ENCODE data around the gene TMC1.
"Not testable (repeated sequence)": the region's sequence is repeated elsewhere in the genome, so short reads cannot be mapped to it uniquely, and the experiment has no call there.

Gene TMC1

DNA sequence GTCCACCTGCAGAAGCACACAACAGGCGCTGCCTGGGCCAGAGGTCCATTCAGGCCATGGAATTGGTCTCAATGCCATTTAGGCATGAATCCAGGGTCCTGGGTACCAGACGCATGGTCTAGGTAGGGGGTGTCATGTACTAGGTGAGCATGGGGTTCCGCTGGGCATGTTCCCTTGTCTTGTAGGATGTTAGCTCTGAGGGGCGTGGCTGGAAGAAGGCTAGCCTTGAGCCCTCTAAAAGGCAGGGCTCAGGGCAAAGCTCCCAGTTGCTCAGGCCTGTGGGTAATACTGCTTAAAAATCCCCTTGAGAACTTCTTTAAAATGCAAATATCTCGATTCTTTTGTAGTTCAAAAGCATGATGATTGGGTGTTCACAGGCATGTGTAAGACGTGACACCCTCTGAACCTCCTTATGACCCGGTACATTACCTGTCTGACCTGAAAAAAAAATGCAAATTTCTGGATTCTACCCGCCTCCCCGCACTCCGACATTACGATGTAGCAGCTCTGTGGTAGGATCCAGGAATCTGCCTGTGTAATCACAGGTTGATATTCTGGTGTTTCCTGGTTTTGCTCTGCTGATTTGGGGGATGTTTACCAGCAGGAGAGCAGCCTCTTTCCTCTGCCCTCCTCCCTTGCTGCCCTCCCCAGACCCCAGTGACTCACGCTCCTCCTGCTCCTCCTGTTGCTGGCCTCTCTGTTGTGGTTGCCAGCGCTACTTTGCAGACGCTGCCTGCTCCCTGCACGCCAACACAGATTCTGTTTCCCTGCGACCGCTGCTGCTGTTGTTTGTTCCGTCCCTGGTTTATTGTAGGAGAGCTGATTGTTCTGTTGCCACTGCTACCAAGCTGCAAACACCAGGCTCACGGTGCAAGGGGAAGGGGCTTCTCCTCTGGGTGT is 5.7 kb downstream of the TMC1 start:
- no peak for DNase-seq

DNA sequence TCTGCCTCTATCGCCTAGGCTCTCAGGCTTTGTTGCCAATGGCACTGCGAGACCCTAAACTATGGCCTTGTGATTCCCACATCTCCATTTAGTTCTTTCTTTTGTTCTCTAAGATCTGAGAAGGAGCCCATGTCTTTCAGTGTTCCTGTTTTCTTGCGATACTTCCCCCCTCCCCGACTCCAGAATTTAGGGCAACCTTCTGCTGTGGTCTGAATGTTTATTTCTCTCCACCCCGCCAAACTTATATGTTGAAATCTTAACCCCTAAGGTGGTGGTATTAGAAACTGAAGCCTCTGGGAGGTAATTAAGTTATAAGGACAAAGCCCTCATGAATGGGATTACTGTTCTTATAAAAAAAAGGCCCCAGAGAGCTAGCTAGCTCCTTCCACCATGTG is 6.4 kb downstream of the TMC1 start:
- no peak for DNase-seq

- no peak for DNase-seq
Observed at GRCh38 chr9:72529531-72529930, 8.1 kb downstream of the TMC1 start.

DNA sequence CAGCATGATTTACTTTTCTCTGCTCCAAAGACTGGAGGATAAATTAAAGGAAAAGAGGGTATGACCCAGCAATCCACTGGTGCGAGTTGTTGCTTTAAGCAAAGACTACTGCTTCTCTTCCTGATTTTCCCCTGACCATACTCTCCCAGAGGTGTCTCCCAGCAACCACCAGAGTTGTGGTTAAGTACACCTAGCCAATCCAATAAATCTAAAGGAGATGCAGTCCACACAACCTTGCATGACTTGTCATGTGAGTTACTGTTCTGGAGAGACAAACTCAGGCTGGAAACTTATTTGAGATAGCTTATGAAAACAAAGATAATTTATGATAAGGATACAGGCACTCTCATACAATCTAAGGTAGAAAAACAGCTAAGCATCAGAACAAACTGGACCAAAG is 11.9 kb downstream of the TMC1 start:
- no peak for DNase-seq

DNA sequence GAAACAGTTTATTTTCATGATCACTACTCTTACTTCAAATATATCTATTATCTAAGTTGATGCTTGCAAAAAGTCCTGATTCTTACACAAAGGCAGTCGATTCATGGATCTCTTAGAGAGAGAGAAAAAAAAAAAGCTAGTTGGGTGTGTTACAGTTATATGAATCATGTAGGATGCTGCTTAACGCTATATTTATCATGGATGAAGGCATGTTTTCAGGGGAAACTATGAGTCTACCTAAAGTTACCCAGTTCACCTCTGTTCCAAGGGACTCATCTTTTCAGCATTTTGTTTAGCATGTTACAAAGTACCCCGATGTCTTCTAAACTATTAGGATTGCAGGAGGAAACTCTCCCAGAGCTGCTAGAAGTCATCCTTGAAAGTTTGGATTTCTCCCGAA is 13.5 kb downstream of the TMC1 start:
- DNase-seq = no peak

DNA sequence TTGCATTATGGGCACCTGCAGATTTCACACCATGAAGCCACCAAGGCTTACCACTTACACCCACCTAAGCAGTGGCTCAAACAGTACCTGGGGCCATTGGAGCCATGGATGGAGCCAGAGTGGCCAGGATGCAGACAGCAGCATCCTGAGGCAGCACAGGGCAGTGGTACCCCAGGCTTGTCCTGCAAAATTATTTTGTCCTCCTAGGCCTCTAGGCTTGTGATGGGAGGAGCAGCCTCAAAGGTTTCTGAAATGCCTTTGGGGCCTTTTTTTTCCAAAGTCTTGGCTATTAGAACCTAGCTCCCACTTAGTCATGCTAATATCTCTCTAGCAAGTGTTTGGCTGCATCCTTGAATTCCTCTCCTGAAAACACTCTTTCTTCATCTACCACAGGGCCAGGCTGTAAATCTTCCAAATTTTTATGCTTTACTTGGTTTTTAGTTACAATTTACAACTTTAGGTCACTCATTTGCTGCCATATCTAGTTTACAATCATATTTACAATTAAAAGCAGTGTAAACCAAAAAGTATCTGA is 15.7 kb downstream of the TMC1 start:
- DNase-seq = no peak

DNA sequence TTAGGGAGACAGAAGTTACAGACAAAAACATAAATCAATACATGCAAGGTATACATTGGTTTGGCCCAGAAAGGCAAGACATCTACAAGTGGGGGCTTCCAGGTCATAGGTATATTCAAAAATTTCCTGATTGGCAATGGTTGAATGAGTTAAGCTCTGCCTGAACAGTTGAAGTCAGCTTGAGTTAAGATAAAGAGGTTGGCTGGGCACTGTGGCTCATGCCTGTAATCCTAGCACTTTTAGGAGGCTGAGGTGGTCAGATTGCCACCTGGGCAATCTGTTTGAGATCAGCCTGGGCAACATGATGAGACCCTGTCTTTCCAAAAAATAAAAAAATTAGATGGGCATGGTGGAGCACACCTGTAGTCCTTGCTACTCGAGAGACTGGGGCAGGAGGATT is 16.3 kb downstream of the TMC1 start:
- DNase-seq = no peak

- DNase-seq = no peak
Observed at GRCh38 chr9:72538921-72539702, 17.7 kb downstream of the TMC1 start.

DNA sequence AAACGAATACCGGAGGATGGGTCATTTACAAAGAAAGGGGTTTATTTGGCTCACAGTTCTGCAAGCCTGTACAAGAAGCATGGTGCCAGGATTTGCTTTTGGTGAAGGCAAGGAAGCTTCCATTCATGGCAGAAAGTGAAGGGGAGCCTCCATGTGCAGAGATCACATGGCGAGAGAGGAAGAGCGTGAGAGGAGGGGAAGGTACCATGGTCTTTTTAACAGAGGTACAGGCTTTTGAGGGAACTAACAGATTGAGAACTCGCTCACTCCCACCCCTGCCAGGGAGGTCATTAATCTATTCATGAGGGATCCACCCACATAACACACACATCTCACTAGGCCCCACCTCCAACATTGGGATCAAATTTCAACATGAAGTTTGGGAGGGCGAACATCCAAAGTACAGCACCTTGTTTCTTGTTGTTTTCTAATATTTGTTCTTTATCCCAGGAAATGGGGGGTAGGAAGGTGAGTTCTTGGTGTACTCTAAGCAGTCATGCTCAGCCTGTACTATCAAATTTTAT is 18.5 kb downstream of the TMC1 start:
- DNase-seq = no peak

DNA sequence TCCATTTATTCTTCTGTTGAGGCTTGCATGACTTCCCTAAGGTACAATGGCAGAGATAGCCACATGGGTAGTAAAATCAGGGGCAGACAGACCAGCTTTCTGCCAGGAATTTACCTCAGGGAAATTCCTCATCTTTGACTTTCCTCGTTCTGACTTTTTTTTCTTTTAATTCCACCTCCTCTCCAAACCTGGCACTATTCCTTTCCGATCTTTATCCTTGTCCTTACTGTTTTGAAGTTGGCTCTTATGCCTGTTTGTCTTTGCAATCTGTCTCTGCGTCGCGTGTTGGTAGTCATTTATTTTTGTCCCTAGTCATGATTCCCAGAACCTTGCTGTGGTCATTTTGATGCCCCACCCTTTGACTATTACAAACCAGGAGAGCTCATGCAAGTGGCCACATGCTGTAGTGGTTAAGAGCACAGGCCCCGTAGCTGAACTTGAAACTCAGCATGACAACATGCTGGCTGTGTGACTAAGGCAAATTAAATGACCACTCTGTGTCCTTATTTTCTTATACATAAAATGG is 19.0 kb downstream of the TMC1 start:
- no peak for DNase-seq

- not testable (repeated sequence) for DNase-seq
Observed at GRCh38 chr9:72542537-72542833, 21.1 kb downstream of the TMC1 start.

- DNase-seq = no peak
Observed at GRCh38 chr9:72542917-72543316, 21.5 kb downstream of the TMC1 start.

- DNase-seq = no peak
Observed at GRCh38 chr9:72551306-72551705, 29.9 kb downstream of the TMC1 start.

GRCh38 chr9:72552356-72552755 is 30.9 kb downstream of the TMC1 start:
- DNase-seq = no peak

DNA sequence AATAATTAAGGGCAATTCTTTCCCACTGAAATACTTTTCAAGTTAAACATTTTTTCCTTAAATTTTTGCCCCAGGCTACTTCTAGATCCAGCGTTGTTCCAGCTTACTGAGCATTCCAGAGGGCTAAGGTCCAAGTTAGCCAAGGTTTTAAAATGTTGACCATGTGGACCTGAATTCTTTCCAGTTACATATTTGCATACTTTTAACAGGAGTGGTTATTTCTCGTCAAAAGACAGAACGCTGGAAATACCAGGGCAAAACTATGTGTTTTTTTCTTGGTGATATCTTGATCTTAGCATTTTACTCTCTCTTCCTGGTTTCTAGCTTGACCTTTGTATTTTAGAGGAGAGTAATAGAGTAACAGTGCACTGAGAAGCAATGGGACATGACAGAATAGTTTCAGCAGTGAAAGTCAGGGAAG is 32.8 kb downstream of the TMC1 start:
- DNase-seq = no peak

DNA sequence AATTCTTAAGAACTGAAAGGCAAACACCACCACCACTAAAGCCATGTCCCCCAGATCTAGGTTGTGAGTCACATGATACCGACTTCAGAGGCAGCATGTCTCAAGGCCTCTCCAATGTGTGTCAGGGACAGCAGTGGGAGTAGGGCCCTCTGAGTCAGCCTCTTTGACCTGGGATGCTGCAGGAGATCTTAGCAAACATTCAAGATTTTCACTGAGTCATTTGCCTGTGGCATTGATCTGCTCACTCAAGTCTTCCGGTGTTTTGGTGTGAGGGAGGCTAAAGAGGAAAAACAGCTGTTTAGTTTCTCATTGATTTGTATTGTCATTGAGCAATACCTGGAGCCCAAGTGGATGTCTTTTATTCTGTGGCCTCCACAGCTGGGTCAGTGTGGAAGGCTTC is 36.1 kb downstream of the TMC1 start:
- DNase-seq = no peak

GRCh38 chr9:72560086-72560485 is 38.7 kb downstream of the TMC1 start:
- DNase-seq = no peak

GRCh38 chr9:72563806-72564205 is 42.4 kb downstream of the TMC1 start:
- DNase-seq = no peak

DNA sequence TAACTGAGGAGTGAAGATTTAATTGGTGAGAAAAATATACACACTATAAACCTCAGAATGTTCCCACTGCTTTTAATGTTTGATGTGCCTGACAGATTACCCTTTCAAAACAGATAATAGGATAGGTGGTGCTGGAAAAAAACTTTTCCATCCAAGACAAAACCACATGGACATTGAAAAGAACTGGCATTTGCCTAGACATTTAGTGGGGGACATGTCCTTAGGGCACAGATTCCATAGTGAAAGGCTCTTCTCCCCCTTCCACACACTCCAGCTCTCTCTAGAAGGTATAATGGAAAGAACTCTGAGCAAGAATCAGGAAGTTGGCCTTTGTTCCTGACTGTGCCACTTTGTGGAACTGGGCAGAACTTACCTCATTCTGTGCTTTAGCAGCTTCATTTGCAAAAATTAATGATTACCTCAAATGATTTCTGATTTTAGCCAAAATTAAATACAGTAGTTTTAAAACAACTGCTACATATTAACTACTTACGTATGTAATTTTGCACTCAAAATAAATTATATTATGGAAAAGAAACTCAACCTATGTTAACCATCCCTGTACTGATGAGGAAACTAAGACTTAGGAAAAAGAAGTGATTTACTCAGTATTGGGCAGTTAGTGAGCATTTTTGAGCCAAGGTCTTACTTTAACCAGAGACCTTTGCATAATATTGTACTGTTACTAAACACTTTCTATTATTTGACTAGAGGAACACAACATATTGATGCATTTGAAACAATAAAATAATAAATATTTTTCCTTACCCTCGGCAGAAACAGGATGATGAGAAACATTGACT is 43.3 kb downstream of the TMC1 start:
- no peak for DNase-seq

- DNase-seq = no peak
Observed at GRCh38 chr9:72565535-72565934, 44.1 kb downstream of the TMC1 start.

DNA sequence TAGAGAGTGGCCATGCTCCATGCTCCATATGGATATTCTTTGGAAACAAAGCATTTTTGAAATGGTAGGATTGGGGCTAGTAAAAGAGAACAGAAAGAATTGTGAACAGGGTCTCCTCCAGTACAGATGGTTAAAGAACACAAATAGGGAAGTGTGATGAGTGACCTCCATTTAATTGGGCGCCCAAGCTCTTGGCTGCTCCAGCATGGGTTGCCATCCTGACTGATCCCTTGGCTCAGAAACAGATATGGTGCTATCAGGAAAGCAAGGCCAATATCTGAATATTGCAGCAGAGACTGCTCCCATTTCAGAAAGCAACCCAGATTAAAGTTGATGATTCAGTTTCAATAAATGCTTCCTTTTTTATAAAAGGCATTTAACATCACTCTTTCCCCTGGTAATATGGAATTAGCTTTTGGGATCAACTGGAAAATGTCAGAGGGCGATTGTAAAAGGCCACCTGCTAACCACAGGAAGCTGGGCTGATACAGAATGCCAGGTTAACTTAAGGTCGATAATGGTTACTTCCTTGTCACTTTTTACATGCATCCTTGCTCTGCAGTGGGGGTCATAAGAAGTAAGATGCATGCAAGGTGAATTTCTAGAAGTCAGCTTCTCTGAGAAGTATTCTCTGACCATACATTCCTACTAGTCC is 52.9 kb downstream of the TMC1 start:
- DNase-seq = no peak

DNA sequence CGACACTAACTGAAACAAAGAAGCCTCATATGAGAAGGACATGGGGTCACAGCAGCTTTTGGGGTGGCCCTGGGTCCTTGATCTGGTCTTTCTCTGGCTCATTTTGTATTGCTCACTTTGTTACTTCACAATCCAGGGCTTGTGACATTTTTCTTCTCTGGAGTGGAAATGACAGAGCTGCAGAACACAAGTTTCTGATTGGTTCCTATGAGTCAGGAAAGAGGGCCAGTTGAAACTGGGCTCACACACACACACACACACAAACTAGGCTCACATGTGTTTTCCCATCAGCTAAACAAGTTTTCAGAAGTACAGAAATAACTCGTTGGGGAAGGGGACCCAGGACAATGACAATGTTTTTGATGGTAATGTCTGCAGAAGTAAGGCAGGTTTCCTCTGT is 54.3 kb downstream of the TMC1 start:
- DNase-seq = no peak
